H1 (cell line): ENCODE data around the gene CSRNP3. TPM values are rescaled to one million over a fixed set of nuclear protein-coding genes. Genes with fewer than 3 reads are reported as not detected.

Source experiments
- CTCF ChIA-PET: fragments of 300-600 bp; sonication (Branson Sonifier 250); formaldehyde crosslinking; loops from one replicate; lab custom pipeline; 2021; ENCODE audit not compliant: partially characterized antibody; lab: Charles Lee
- POLR2A ChIA-PET: fragments of 300-600 bp; sonication (Branson Sonifier 250); formaldehyde crosslinking; loops from one replicate; lab custom pipeline; 2021; ENCODE audit warnings: inconsistent platforms; ENCODE audit not compliant: partially characterized antibody; lab: Charles Lee
- DNase-seq, 2 experiments: peaks; one replicate each; pipeline versions ENCODE4 v3.0.0 to v3.0.0-alpha.2; 2010 to 2022; ENCODE audit warnings: low spot score in 2 of 2, low read depth in 1 of 2, mixed read lengths in 1 of 2
- FAIRE-seq: peaks from 2 replicates; lab custom pipeline; 2011; peaks lifted over from hg19 to GRCh38; lab: Jason Lieb, UNC
- H2AFZ ChIP-seq: 2 replicates; pipeline ENCODE4 v1.8.1; 2012; ENCODE audit warnings: low read length, inconsistent platforms
- H2AK5ac ChIP-seq: 2 replicates; pipeline ENCODE4 v1.6.1; 2013; ENCODE audit warnings: low read depth, low read length
- H2BK120ac ChIP-seq: replicated peaks from 2 replicates; pipeline ENCODE3; 2013; ENCODE audit warnings: low read depth, low read length, inconsistent platforms
- H2BK12ac ChIP-seq: 2 replicates; pipeline ENCODE4 v1.6.1; 2013; ENCODE audit warnings: low read depth, low read length
- H2BK15ac ChIP-seq: 2 replicates; pipeline ENCODE4 v1.6.1; 2013; ENCODE audit warnings: low read length
- H2BK20ac ChIP-seq: 2 replicates; pipeline ENCODE4 v1.6.1; 2013; ENCODE audit warnings: low read length
- H2BK5ac ChIP-seq: 2 replicates; pipeline ENCODE4 v1.6.1; 2013; ENCODE audit warnings: low read depth, low read length
- H3K14ac ChIP-seq: 2 replicates; pipeline ENCODE4 v1.6.1; 2013; ENCODE audit warnings: inconsistent platforms; ENCODE audit not compliant: insufficient read length
- H3K18ac ChIP-seq: 2 replicates; pipeline ENCODE4 v1.6.1; 2013; ENCODE audit warnings: low read length; ENCODE audit errors: extremely low read depth
- H3K23ac ChIP-seq: 2 replicates; pipeline ENCODE4 v1.6.1; 2013; ENCODE audit warnings: inconsistent platforms; ENCODE audit not compliant: insufficient read length
- H3K23me2 ChIP-seq: 2 replicates; pipeline ENCODE4 v1.6.1; 2013; ENCODE audit warnings: low read depth, low read length
- H3K27ac ChIP-seq: 2 replicates; pipeline ENCODE4 v1.6.1; 2011; ENCODE audit warnings: low read depth, low read length, inconsistent platforms
- H3K27me3 ChIP-seq, 4 experiments: replicated peaks in 1 of 4; 1 replicate in 1 of 4; 2 replicates in 3 of 4; pipeline versions ENCODE4 v1.6.1 to v1.8.1; 2011 to 2013; ENCODE audit warnings: low read length in 3 of 4, mild to moderate bottlenecking in 3 of 4, inconsistent platforms in 2 of 4, mixed read lengths in 2 of 4, moderate library complexity in 1 of 4; ENCODE audit not compliant: control insufficient read depth in 3 of 4, insufficient read depth in 3 of 4; ENCODE audit errors: extremely low read depth in 1 of 4
- H3K36me3 ChIP-seq, 4 experiments: 2 replicates each; pipeline versions ENCODE4 v1.6.1 to v1.8.1; 2011 to 2013; ENCODE audit warnings: mild to moderate bottlenecking in 4 of 4, low read length in 3 of 4, moderate library complexity in 2 of 4, control low read depth in 1 of 4, inconsistent platforms in 1 of 4; ENCODE audit not compliant: insufficient read depth in 4 of 4, control insufficient read depth in 2 of 4
- H3K4ac ChIP-seq: replicated peaks from 2 replicates; pipeline ENCODE3; 2013; ENCODE audit warnings: low read length, low read depth, mixed read lengths, inconsistent platforms; ENCODE audit not compliant: insufficient read length
- H3K4me1 ChIP-seq, 4 experiments: replicated peaks in 1 of 4; 1 replicate in 1 of 4; 2 replicates in 3 of 4; pipeline versions ENCODE4 v1.6.1 to v1.8.1; 2011 to 2013; ENCODE audit warnings: low read length in 3 of 4, inconsistent platforms in 2 of 4, mixed read lengths in 1 of 4; ENCODE audit not compliant: insufficient read depth in 4 of 4, control insufficient read depth in 3 of 4
- H3K4me2 ChIP-seq, 2 experiments: 2 replicates each; pipeline versions ENCODE4 v1.6.1 to v1.8.1; 2011 to 2013; ENCODE audit warnings: low read depth in 2 of 2, low read length in 2 of 2, control low read depth in 1 of 2, inconsistent platforms in 1 of 2, mild to moderate bottlenecking in 1 of 2; ENCODE audit not compliant: insufficient read depth in 1 of 2
- H3K4me3 ChIP-seq, 4 experiments: fragments of 200-600, 300-600 bp in 1 of 4; sonication (generic), shearing (Covaris generic), sonication (Bioruptor Twin) in 1 of 4; 2 replicates each; pipeline versions ENCODE4 v1.5.1 to v1.8.1; 2011 to 2016; ENCODE audit warnings: low read length in 4 of 4, low read depth in 3 of 4, control low read depth in 2 of 4, inconsistent platforms in 2 of 4, mild to moderate bottlenecking in 2 of 4, mixed read lengths in 1 of 4, moderate library complexity in 1 of 4; ENCODE audit not compliant: insufficient read depth in 2 of 4; ENCODE audit errors: extremely low read depth in 1 of 4
- H3K56ac ChIP-seq: replicated peaks from 2 replicates; pipeline ENCODE3; 2013; ENCODE audit warnings: low read depth, mild to moderate bottlenecking, mixed read lengths, low read length, inconsistent platforms; ENCODE audit not compliant: insufficient read length
- H3K79me1 ChIP-seq: 2 replicates; pipeline ENCODE4 v1.6.1; 2013; ENCODE audit warnings: low read depth, low read length, control low read depth
- H3K79me2 ChIP-seq, 2 experiments: 2 replicates each; pipeline versions ENCODE4 v1.6.1 to v1.8.1; 2012 to 2013; ENCODE audit warnings: low read length in 2 of 2, mild to moderate bottlenecking in 2 of 2, inconsistent platforms in 1 of 2; ENCODE audit not compliant: insufficient read depth in 2 of 2, control insufficient read depth in 1 of 2
- H3K9ac ChIP-seq, 4 experiments: replicated peaks in 1 of 4; 1 replicate in 1 of 4; 2 replicates in 3 of 4; pipeline versions ENCODE4 v1.6.1 to v1.8.1; 2011 to 2013; ENCODE audit warnings: low read depth in 3 of 4, low read length in 3 of 4, control low read depth in 2 of 4, mild to moderate bottlenecking in 2 of 4, moderate library complexity in 2 of 4, inconsistent platforms in 1 of 4; ENCODE audit errors: extremely low read depth in 1 of 4
- H3K9me3 ChIP-seq, 2 experiments: 2 replicates each; pipeline versions ENCODE4 v1.6.1 to v1.8.1; 2012 to 2013; ENCODE audit warnings: mild to moderate bottlenecking in 2 of 2, moderate library complexity in 2 of 2, control low read depth in 1 of 2, inconsistent platforms in 1 of 2, low read depth in 1 of 2, low read length in 1 of 2, mixed read lengths in 1 of 2; ENCODE audit not compliant: insufficient read depth in 2 of 2
- H4K20me1 ChIP-seq, 2 experiments: replicated peaks in 1 of 2; 2 replicates each; pipeline versions ENCODE3 to v1.8.1; 2011 to 2013; ENCODE audit warnings: inconsistent platforms in 2 of 2, low read length in 2 of 2, mild to moderate bottlenecking in 1 of 2; ENCODE audit not compliant: insufficient read depth in 2 of 2, control insufficient read depth in 1 of 2
- H4K5ac ChIP-seq: 2 replicates; pipeline ENCODE4 v1.6.1; 2013; ENCODE audit warnings: low read length, low read depth, mixed read lengths, inconsistent platforms; ENCODE audit not compliant: insufficient read length
- H4K8ac ChIP-seq: 2 replicates; pipeline ENCODE4 v1.8.0; 2013; ENCODE audit warnings: mild to moderate bottlenecking, moderate library complexity, low read length, inconsistent platforms; ENCODE audit not compliant: insufficient read depth; ENCODE audit errors: extremely low read depth
- H4K91ac ChIP-seq: replicated peaks from 2 replicates; pipeline ENCODE3; 2013; ENCODE audit warnings: low read length, mixed read lengths, inconsistent platforms; ENCODE audit not compliant: insufficient read length
- ATF2 ChIP-seq: IDR thresholded peaks from 2 replicates; pipeline ENCODE4 v1.6.1; 2012; ENCODE audit warnings: low read length, inconsistent platforms
- BCL11A ChIP-seq, 2 experiments: IDR thresholded peaks; one replicate each; pipeline ENCODE4 v1.6.1; 2011; ENCODE audit warnings: low read depth in 2 of 2, low read length in 2 of 2, mild to moderate bottlenecking in 2 of 2
- BRCA1 ChIP-seq: IDR thresholded peaks from 2 replicates; pipeline ENCODE4 v1.6.1; 2012; ENCODE audit warnings: low read depth, low read length, improper control_type of control experiment
- NRF1 ChIP-seq: IDR thresholded peaks from 2 replicates; pipeline ENCODE4 v1.6.1; 2011; ENCODE audit warnings: mild to moderate bottlenecking, low read depth, low read length, improper control_type of control experiment
- POLR2AphosphoS5 ChIP-seq: IDR thresholded peaks from 2 replicates; pipeline ENCODE4 v1.6.1; 2011; ENCODE audit warnings: low read depth, low read length
- SRF ChIP-seq: IDR thresholded peaks from 2 replicates; pipeline ENCODE4 v1.6.1; 2011; ENCODE audit warnings: mild to moderate bottlenecking, low read depth, low read length, moderate library complexity
- SUZ12 ChIP-seq: fragments of 200-600 bp; sonication (generic); IDR thresholded peaks from 2 replicates; pipeline ENCODE4 v1.6.1; 2012; ENCODE audit warnings: mild to moderate bottlenecking, inconsistent platforms, low read length, moderate library complexity, mixed read lengths
- TAF1 ChIP-seq: IDR thresholded peaks from 2 replicates; pipeline ENCODE4 v1.6.1; 2011; ENCODE audit warnings: mild to moderate bottlenecking, low read depth, low read length
- TEAD4 ChIP-seq: IDR thresholded peaks from 2 replicates; pipeline ENCODE4 v1.6.1; 2012; ENCODE audit warnings: low read depth, low read length, inconsistent platforms, mixed read lengths
- YY1 ChIP-seq: IDR thresholded peaks from 2 replicates; pipeline ENCODE4 v1.6.1; 2011; ENCODE audit warnings: low read depth, mild to moderate bottlenecking, low read length
- WGBS, 2 experiments: shearing (Covaris generic) in 1 of 2; methylation state at CpG; one replicate each; pipeline versions ENCODE4 v1.1.6 to v1.1.7; 2013 to 2015; ENCODE audit warnings: low lambda C conversion rate in 2 of 2, mixed read lengths in 2 of 2, inconsistent platforms in 1 of 2, low coverage in 1 of 2, missing lambda C conversion rate in 1 of 2; ENCODE audit not compliant: insufficient replicate concordance in 2 of 2, insufficient coverage in 1 of 2, insufficient read length in 1 of 2; ENCODE audit errors: extremely low coverage in 1 of 2, missing lambda C conversion rate in 1 of 2; 5-methylcytosine and 5-hydroxymethylcytosine counted together
- polyA plus RNA-seq, 7 experiments: library from polyadenylated mRNA; depleted of rRNA in 3 of 7; stranded (reverse) in 5 of 7; unstranded in 2 of 7; fragments of >200 nt in 5 of 7; fragments of 200-250 nt in 2 of 7; gene quantifications; 1 replicate in 5 of 7; 2 replicates in 1 of 7; 4 replicates in 1 of 7; pipeline versions ENCODE4 v1.2.1 to v1.2.3, GENCODE V29; 2011 to 2013; ENCODE audit warnings: missing spikeins in 2 of 7, mixed read lengths in 2 of 7
- total RNA-seq: library from RNA; stranded (reverse); fragmentation: NEBNext Ultra II Directional; extraction: Animal tissue kit (Norgen Biotek cat#: 25700); gene quantifications from 2 replicates; pipeline ENCODE4 v1.2.1, GENCODE V29; 2021
- TF ChIP-seq, protein P1 (sequence below), 3 experiments: IDR thresholded peaks; 1 replicate in 2 of 3; 2 replicates in 1 of 3; pipeline versions ENCODE4 v1.5.1 to v1.6.1; 2011; ENCODE audit warnings: low read length in 3 of 3, mild to moderate bottlenecking in 3 of 3, inconsistent platforms in 2 of 3, low read depth in 1 of 3, moderate library complexity in 1 of 3; ENCODE audit not compliant: insufficient read depth in 1 of 3; ENCODE audit errors: control extremely low read depth in 1 of 3

The CSRNP3 gene
- total and polyA plus RNA-seq, 2 of the 8 experiments (the other 6 are each of a cell fraction or from before 2014, with no cell fraction given) = 1.3 to 6.5 TPM

- WGBS, 2 experiments = 93% methylated on average over 13 of the region's 13 CpGs; no CpG with 5 or more reads in 1 of the 2 experiments
- no peak overlapping the region for H2AFZ ChIP-seq
- no peaks in the 10 kb centered on the region for H3K9me3 ChIP-seq
- no peak overlapping the region for H2BK12ac ChIP-seq
- no peak overlapping the region for H3K56ac ChIP-seq
- H2BK120ac ChIP-seq = no peak overlapping the region
- no peaks in the 10 kb centered on the region for H3K27me3 ChIP-seq
- no peak overlapping the region for H2BK15ac ChIP-seq
- no peak overlapping the region for H3K4ac ChIP-seq
- H2BK20ac ChIP-seq = no peak overlapping the region
- no peak overlapping the region for H3K18ac ChIP-seq
- 0 out of 2 replicates have a peak overlapping the region, but pooled peaks have one; percentile 0 for H2BK5ac ChIP-seq
- H3K36me3 ChIP-seq = peaks cover 0 to 4% (median 0%) of the 10 kb centered on the region in 4 experiments; a peak in 2 of 8 replicates
- H3K4me2 ChIP-seq = no peak overlapping the region
- H4K91ac ChIP-seq = no peak overlapping the region
- no peak overlapping the region for H3K14ac ChIP-seq
- H4K5ac ChIP-seq = no peak overlapping the region
- no peaks in the 10 kb centered on the region for H3K79me1 ChIP-seq
- no peaks in the 10 kb centered on the region for H3K79me2 ChIP-seq
- CTCF ChIA-PET = no interaction called here
- H3K4me3 ChIP-seq = no peak overlapping the region
- no peak overlapping the region for H3K23ac ChIP-seq
- no peak overlapping the region for H4K8ac ChIP-seq
- H3K27ac ChIP-seq = no peak overlapping the region
- H2AK5ac ChIP-seq = no peak overlapping the region
- H3K9ac ChIP-seq = no peak overlapping the region
- FAIRE-seq (no peak), DNase-seq (no peak)
- no peaks in the 10 kb centered on the region for H4K20me1 ChIP-seq
- no peaks in the 10 kb centered on the region for H3K23me2 ChIP-seq
- peaks cover 0 to 4% (median 3%) of the 10 kb centered on the region in 4 experiments; a peak in 3 of 7 replicates for H3K4me1 ChIP-seq
- POLR2A ChIA-PET = no interaction called here
- TF ChIP-seq POLR2AphosphoS5 (no peak), TAF1 (no peak), YY1 (no peak), SRF (no peak), SUZ12 (no peak), BCL11A (IDR thresholded peaks at IDR 0.05; ENCODE audit: low read depth in 2 of 2, low read length in 2 of 2) (no peak), NRF1 (no peak), BRCA1 (no peak), TEAD4 (no peak), ATF2 (no peak)
- TF ChIP-seq, protein P1, sequence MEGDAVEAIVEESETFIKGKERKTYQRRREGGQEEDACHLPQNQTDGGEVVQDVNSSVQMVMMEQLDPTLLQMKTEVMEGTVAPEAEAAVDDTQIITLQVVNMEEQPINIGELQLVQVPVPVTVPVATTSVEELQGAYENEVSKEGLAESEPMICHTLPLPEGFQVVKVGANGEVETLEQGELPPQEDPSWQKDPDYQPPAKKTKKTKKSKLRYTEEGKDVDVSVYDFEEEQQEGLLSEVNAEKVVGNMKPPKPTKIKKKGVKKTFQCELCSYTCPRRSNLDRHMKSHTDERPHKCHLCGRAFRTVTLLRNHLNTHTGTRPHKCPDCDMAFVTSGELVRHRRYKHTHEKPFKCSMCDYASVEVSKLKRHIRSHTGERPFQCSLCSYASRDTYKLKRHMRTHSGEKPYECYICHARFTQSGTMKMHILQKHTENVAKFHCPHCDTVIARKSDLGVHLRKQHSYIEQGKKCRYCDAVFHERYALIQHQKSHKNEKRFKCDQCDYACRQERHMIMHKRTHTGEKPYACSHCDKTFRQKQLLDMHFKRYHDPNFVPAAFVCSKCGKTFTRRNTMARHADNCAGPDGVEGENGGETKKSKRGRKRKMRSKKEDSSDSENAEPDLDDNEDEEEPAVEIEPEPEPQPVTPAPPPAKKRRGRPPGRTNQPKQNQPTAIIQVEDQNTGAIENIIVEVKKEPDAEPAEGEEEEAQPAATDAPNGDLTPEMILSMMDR (IDR thresholded peaks at IDR 0.05; ENCODE audit: control extremely low read depth in 1 of 3, insufficient read depth in 1 of 3, low read depth in 1 of 3, low read length in 3 of 3) = no peak
These were observed 209.4 kb downstream of the CSRNP3 start for GRCh38 chr2:165678882-165679281.
